HEK293T (cell line): ENCODE results near the gene GLOD4.
"Not testable (repeated sequence)": the region's sequence is repeated elsewhere in the genome, so short reads cannot be mapped to it uniquely, and the experiment has no call there.

Experiments used
- CTCF ChIA-PET: fragments of 350-600 bp; formaldehyde crosslinking; extraction: SDS; loops from one replicate; lab custom pipeline; 2021; ENCODE audit warnings: antibody characterized with exemption, inconsistent platforms; lab: Yijun Ruan, JAX
- POLR2A ChIA-PET: fragments of 350-600 bp; formaldehyde crosslinking; extraction: SDS; loops from one replicate; lab custom pipeline; 2020; ENCODE audit warnings: antibody characterized with exemption, inconsistent platforms; lab: Yijun Ruan, JAX
- DNase-seq: peaks from one replicate; pipeline ENCODE4 v3.0.0; 2012; ENCODE audit warnings: mixed read lengths; ENCODE audit errors: extremely low spot score
- ARNT ChIP-seq: fragments of 450-650 bp; IDR thresholded peaks from 2 replicates; pipeline ENCODE4 v1.6.1; 2017; ENCODE audit warnings: mild to moderate bottlenecking
- BHLHE40 ChIP-seq: fragments of 450-650 bp; IDR thresholded peaks from 2 replicates; pipeline ENCODE4 v1.6.1; 2016; ENCODE audit warnings: mild to moderate bottlenecking, moderate library complexity, borderline replicate concordance
- CTBP1 ChIP-seq: fragments of 450-650 bp; IDR thresholded peaks from 2 replicates; pipeline ENCODE4 v1.6.1; 2016; ENCODE audit warnings: borderline replicate concordance
- ELF4 ChIP-seq: fragments of 450-650 bp; IDR thresholded peaks from 2 replicates; pipeline ENCODE4 v1.6.1; 2017; ENCODE audit warnings: antibody characterized with exemption
- FOXA1 ChIP-seq: fragments of 450-650 bp; IDR thresholded peaks from 2 replicates; pipeline ENCODE4 v1.6.1; 2016; ENCODE audit warnings: mild to moderate bottlenecking
- FOXK2 ChIP-seq: fragments of 450-650 bp; IDR thresholded peaks from 2 replicates; pipeline ENCODE4 v1.6.1; 2016; ENCODE audit warnings: mild to moderate bottlenecking
- FOXM1 ChIP-seq: fragments of 450-650 bp; IDR thresholded peaks from 2 replicates; pipeline ENCODE4 v1.6.1; 2017; ENCODE audit warnings: mild to moderate bottlenecking, borderline replicate concordance
- HDGF ChIP-seq: fragments of 450-650 bp; IDR thresholded peaks from 2 replicates; pipeline ENCODE4 v1.6.1; 2017; ENCODE audit warnings: antibody characterized with exemption, borderline replicate concordance
- L3MBTL2 ChIP-seq: fragments of 450-650 bp; conservative IDR thresholded peaks from 2 replicates; pipeline ENCODE4 v1.6.1; 2016; ENCODE audit warnings: mild to moderate bottlenecking
- LEF1 ChIP-seq: fragments of 450-650 bp; IDR thresholded peaks from 2 replicates; pipeline ENCODE4 v1.6.1; 2017; ENCODE audit warnings: mild to moderate bottlenecking, borderline replicate concordance
- NFRKB ChIP-seq: fragments of 450-650 bp; IDR thresholded peaks from 2 replicates; pipeline ENCODE4 v1.6.1; 2016; ENCODE audit warnings: mild to moderate bottlenecking, moderate library complexity
- PKNOX1 ChIP-seq: fragments of 450-650 bp; IDR thresholded peaks from 2 replicates; pipeline ENCODE4 v1.6.1; 2016
- SP1 ChIP-seq: fragments of 450-650 bp; IDR thresholded peaks from 2 replicates; pipeline ENCODE4 v1.6.1; 2017
- SUZ12 ChIP-seq: fragments of 450-650 bp; IDR thresholded peaks from 2 replicates; pipeline ENCODE4 v1.6.1; 2016; ENCODE audit warnings: mild to moderate bottlenecking
- TARDBP ChIP-seq: fragments of 450-650 bp; IDR thresholded peaks from 2 replicates; pipeline ENCODE4 v1.6.1; 2016
- ZNF384 ChIP-seq: fragments of 450-650 bp; IDR thresholded peaks from 2 replicates; pipeline ENCODE4 v1.6.1; 2016

GLOD4 gene

GRCh38 chr17:781805-782731, at the start of gene GLOD4, which contains the start of gene MRM3:
TSS of gene GLOD4 (minus strand) at chr17:782280. CDS start at chr17:782255, 25 bp downstream.
TSS of gene MRM3 (plus strand) at chr17:782353. CDS start at chr17:782379, 26 bp downstream.
- POLR2A ChIA-PET = interaction anchor here (0.6 to 3.5 kb wide), 15 partner anchors 9 to 370 kb away, joined by 3 to 16 read pairs (median 4); partner anchors contain the start of genes GEMIN4, NXN and TIMM22
- peak; percentile 68 for TF ChIP-seq ELF4
- TF ChIP-seq SUZ12 = no peak
- no peak for TF ChIP-seq SP1
- TF ChIP-seq NFRKB = peak; percentile 54
- no peak for TF ChIP-seq ZNF384
- peak; percentile 84 for TF ChIP-seq TARDBP
- no peak for TF ChIP-seq HDGF
- TF ChIP-seq BHLHE40 = no peak
- no peak for TF ChIP-seq ARNT
- TF ChIP-seq CTBP1 = peak; percentile 28; the same call in 1 of the 2 replicates
- TF ChIP-seq FOXA1 = no peak
- peak; percentile 65; the same call in 1 of the 2 replicates for TF ChIP-seq LEF1
- TF ChIP-seq PKNOX1 = no peak
- no peak for TF ChIP-seq FOXK2
- TF ChIP-seq L3MBTL2 = peak; percentile 89
- TF ChIP-seq FOXM1 = no peak
- DNase-seq = peak; percentile 96
- CTCF ChIA-PET = interaction anchor here (1.1 to 1.9 kb wide), 2 partner anchors 97 to 215 kb away, joined by 3 to 5 read pairs; partner anchors contain the start of gene TIMM22

- CTCF ChIA-PET = no interaction called here
- POLR2A ChIA-PET = no interaction called here
- TF ChIP-seq HDGF (no peak), CTBP1 (no peak), TARDBP (no peak), ZNF384 (no peak), FOXA1 (no peak), LEF1 (no peak), BHLHE40 (no peak), FOXM1 (no peak), SP1 (no peak), PKNOX1 (no peak), SUZ12 (no peak), ARNT (no peak), L3MBTL2 (no peak), ELF4 (no peak), NFRKB (no peak), FOXK2 (no peak)
- DNase-seq = no peak
These were observed 48.9 kb upstream of the GLOD4 start for GRCh38 chr17:830950-831349.

GRCh38 chr17:830381-830780, 48.3 kb upstream of the GLOD4 start:
- ChIA-PET POLR2A (no interaction called here), CTCF (no interaction called here)
- DNase-seq = no peak
- TF ChIP-seq ZNF384 = no peak
- TF ChIP-seq L3MBTL2 = no peak
- TF ChIP-seq SP1 = no peak
- no peak for TF ChIP-seq FOXA1
- no peak for TF ChIP-seq NFRKB
- no peak for TF ChIP-seq LEF1
- no peak for TF ChIP-seq CTBP1
- TF ChIP-seq BHLHE40 = no peak
- TF ChIP-seq TARDBP = no peak

- DNase-seq, CTCF ChIA-PET, POLR2A ChIA-PET: not testable (repeated sequence)
These were observed 47.5 kb upstream of the GLOD4 start for GRCh38 chr17:829614-830013.

GRCh38 chr17:828761-829160, 46.7 kb upstream of the GLOD4 start:
- ChIA-PET CTCF (interaction anchor here (0.7 kb wide), 1 partner anchor 353 kb away, joined by 3 read pairs; no protein-coding TSS in a partner anchor), POLR2A (interaction anchor here (1.2 kb wide), 1 partner anchor 47 kb away, joined by 3 read pairs; the partner anchor contains the start of gene GLOD4)
- TF ChIP-seq PKNOX1 (no peak), FOXM1 (no peak), TARDBP (no peak), ELF4 (no peak), SUZ12 (no peak), CTBP1 (no peak), HDGF (no peak), FOXK2 (no peak), ARNT (no peak), BHLHE40 (no peak), LEF1 (no peak), FOXA1 (no peak), ZNF384 (no peak), SP1 (no peak)
- no peak for DNase-seq
